ENCODE results near the gene AHSG.

GRCh38 chr3:186570941-186571643 is 41.8 kb upstream of the AHSG start:
- TF ChIP-seq CTCF (IDR thresholded peaks at IDR 0.05): no peak
- no peak for TF ChIP-seq POLR2A (IDR thresholded peaks at IDR 0.05)
